Neural progenitor cell (in vitro differentiated cells): ENCODE results near the gene DNAJC18.

Experiments used
- CTCF ChIP-seq: fragments of 200-600 bp; sonication (generic); IDR thresholded peaks from 2 replicates; pipeline ENCODE4 v1.5.1; 2017; ENCODE audit warnings: antibody characterized with exemption, mild to moderate bottlenecking
- EZH2 ChIP-seq: fragments of 200-600 bp; sonication (generic); IDR thresholded peaks from 2 replicates; pipeline ENCODE4 v1.6.1; 2017; ENCODE audit warnings: antibody characterized with exemption, mild to moderate bottlenecking, moderate library complexity

DNA sequence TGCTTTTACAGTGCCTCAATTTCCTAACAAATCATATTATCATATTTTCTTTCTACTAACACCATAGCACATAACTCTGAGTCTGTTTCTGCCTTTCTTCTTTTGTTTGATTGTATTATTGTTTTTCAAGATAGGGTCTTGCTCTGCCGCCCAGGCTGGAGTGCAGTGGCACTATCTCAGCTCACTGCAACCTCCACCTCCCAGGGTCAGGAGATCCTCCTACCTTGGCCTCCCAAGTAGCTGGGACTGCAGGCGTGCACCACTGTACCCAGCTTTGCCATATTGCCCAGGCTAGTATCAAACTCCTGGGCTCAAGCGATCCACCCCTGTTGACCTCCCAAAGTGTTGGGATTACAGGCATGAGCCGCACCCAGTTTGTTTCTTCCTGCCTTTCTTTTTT is 78.9 kb downstream of the DNAJC18 start:
- TF ChIP-seq CTCF = no peak
- TF ChIP-seq EZH2 = no peak
